ENCODE data around the gene MAPT. TPM values are rescaled to one million over a fixed set of nuclear protein-coding genes. Genes with fewer than 3 reads are reported as not detected.

Gene MAPT
- total RNA-seq, result under 0.01 TPM in 1 of 2 replicates, not detected in the other

DNA sequence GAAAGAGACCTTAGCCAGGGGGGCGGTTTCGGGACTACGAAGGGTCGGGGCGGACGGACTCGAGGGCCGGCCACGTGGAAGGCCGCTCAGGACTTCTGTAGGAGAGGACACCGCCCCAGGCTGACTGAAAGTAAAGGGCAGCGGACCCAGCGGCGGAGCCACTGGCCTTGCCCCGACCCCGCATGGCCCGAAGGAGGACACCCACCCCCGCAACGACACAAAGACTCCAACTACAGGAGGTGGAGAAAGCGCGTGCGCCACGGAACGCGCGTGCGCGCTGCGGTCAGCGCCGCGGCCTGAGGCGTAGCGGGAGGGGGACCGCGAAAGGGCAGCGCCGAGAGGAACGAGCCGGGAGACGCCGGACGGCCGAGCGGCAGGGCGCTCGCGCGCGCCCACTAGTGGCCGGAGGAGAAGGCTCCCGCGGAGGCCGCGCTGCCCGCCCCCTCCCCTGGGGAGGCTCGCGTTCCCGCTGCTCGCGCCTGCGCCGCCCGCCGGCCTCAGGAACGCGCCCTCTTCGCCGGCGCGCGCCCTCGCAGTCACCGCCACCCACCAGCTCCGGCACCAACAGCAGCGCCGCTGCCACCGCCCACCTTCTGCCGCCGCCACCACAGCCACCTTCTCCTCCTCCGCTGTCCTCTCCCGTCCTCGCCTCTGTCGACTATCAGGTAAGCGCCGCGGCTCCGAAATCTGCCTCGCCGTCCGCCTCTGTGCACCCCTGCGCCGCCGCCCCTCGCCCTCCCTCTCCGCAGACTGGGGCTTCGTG, at the start of gene MAPT:
Gene MAPT, plus strand, starts transcription at position 533 of the 763 bp plus-strand sequence. CDS start 67,784 bp downstream, outside the sequence.

GRCh38 chr17:45844695-45845375, 49.5 kb upstream of the MAPT start, which contains the start of gene SPPL2C:
Gene SPPL2C (plus strand): TSS chr17:45844881. CDS start chr17:45844907, 26 bp downstream.

GRCh38 chr17:45998987-45999899, 104.9 kb downstream of the MAPT start, which contains the start of gene STH:
Gene STH (plus strand): TSS chr17:45999250. CDS start chr17:45999280, 30 bp downstream.

Other genes starting within 250 kb of the MAPT start
- gene CRHR1, start 110.2 kb upstream of the MAPT start, total RNA-seq, result not detected in 2 replicates
- not detected in 2 replicates for gene SPPL2C, start 49.7 kb upstream of the MAPT start, total RNA-seq
- not detected in 2 replicates for gene STH, start 104.7 kb downstream of the MAPT start, total RNA-seq